Peyer's patch (tissue), 4 donors: ENCODE results near the gene RRP1B. TPM values are rescaled to one million over a fixed set of nuclear protein-coding genes. Genes with fewer than 3 reads are reported as not detected.
A peak's percentile ranks its signal among the peaks of the same experiment; 100 is the strongest.

Experiments used
- DNase-seq, 3 donors: peaks; one replicate each; pipeline ENCODE4 v3.0.0-alpha.2; 2017 to 2019
- H3K27ac ChIP-seq, 4 donors: fragments of 200-600 bp; sonication (generic); one replicate each; pipeline ENCODE4 v1.5.1; 2016 to 2019
- H3K27me3 ChIP-seq, 2 donors: fragments of 200-600 bp; sonication (generic); one replicate each; pipeline ENCODE4 v1.5.1; 2019
- H3K36me3 ChIP-seq, 3 donors: fragments of 200-600 bp; sonication (generic); one replicate each; pipeline ENCODE4 v1.5.1; 2016 to 2019
- H3K4me1 ChIP-seq, 4 donors: fragments of 200-600 bp; sonication (generic); one replicate each; pipeline ENCODE4 v1.5.1; 2016 to 2019
- H3K4me3 ChIP-seq, 4 donors: fragments of 200-600 bp; sonication (generic); 1 replicate in 3 of 4; 2 replicates in 1 of 4; pipeline ENCODE4 v1.5.1; 2016 to 2019; ENCODE audit warnings: mild to moderate bottlenecking in 1 of 4
- H3K9me3 ChIP-seq, 4 donors: fragments of 200-600 bp; sonication (generic); one replicate each; pipeline ENCODE4 v1.5.1; 2016 to 2019; ENCODE audit warnings: mild to moderate bottlenecking in 1 of 4
- CTCF ChIP-seq, 6 experiments: fragments of 450-650 bp in 4 of 6; fragments of 200-600 bp in 2 of 6; sonication (generic) in 1 of 6; IDR thresholded peaks; one replicate each; pipeline ENCODE4 v1.5.1; 2017 to 2019; ENCODE audit warnings: antibody characterized with exemption in 6 of 6, mild to moderate bottlenecking in 3 of 6, moderate library complexity in 1 of 6
- POLR2A ChIP-seq, 2 donors: fragments of 450-650 bp; IDR thresholded peaks; one replicate each; pipeline ENCODE4 v1.5.1; 2017; ENCODE audit warnings: antibody characterized with exemption in 2 of 2, mild to moderate bottlenecking in 2 of 2, moderate library complexity in 2 of 2
- small RNA-seq, 2 donors: library from RNA; depleted of rRNA; stranded (forward); fragments of <200 nt; gene quantifications; one replicate each; pipeline ENCODE3, GENCODE V24; 2016
- total RNA-seq, 4 donors: library from RNA; depleted of rRNA; stranded (reverse); fragments of >200 nt; gene quantifications; one replicate each; pipeline ENCODE4 v1.1.0, GENCODE V29; 2016

Gene RRP1B
- total RNA-seq, 4 donors from 2014 or later, result 10.7 to 28.1 (median 14.1) TPM

GRCh38 chr21:43740497-43741156 is 81.3 kb downstream of the RRP1B start:
- Histone ChIP-seq H3K27me3 (no peaks in the 10 kb centered on the region), H3K27ac (peak overlapping the region in 2 of 4 donors; percentile 65 to 76), H3K4me3 (no peak overlapping the region), H3K36me3 (peaks cover 0 to 56% (median 0%) of the 10 kb centered on the region in 3 donors), H3K9me3 (no peaks in the 10 kb centered on the region), H3K4me1 (peaks cover 0 to 26% (median 0%) of the 10 kb centered on the region in 4 donors)
- peak in 2 of 3 donors; percentile 77 to 81 for DNase-seq
- TF ChIP-seq CTCF (IDR thresholded peaks at IDR 0.05) (no peak), POLR2A (IDR thresholded peaks at IDR 0.05) (peak; percentile 22 to 28)

GRCh38 chr21:43741423-43742096 is 82.2 kb downstream of the RRP1B start:
- no peak for DNase-seq
- Histone ChIP-seq H3K36me3 (peaks cover 0 to 57% (median 0%) of the 10 kb centered on the region in 3 donors), H3K9me3 (no peaks in the 10 kb centered on the region), H3K27me3 (no peaks in the 10 kb centered on the region), H3K4me3 (no peak overlapping the region), H3K27ac (no peak overlapping the region), H3K4me1 (peaks cover 0 to 26% (median 0%) of the 10 kb centered on the region in 4 donors)
- TF ChIP-seq POLR2A (IDR thresholded peaks at IDR 0.05) (no peak), CTCF (IDR thresholded peaks at IDR 0.05) (no peak)

- no peak overlapping the region for H3K27ac ChIP-seq
- no peaks in the 10 kb centered on the region for H3K27me3 ChIP-seq
- no peaks in the 10 kb centered on the region for H3K9me3 ChIP-seq
- H3K36me3 ChIP-seq, result peaks cover 0 to 67% (median 0%) of the 10 kb centered on the region in 3 donors
- H3K4me3 ChIP-seq, result no peak overlapping the region
- no peak for TF ChIP-seq POLR2A (IDR thresholded peaks at IDR 0.05)
- TF ChIP-seq CTCF (IDR thresholded peaks at IDR 0.05), result no peak
- peaks cover 0 to 12% (median 0%) of the 10 kb centered on the region in 4 donors for H3K4me1 ChIP-seq
- no peak for DNase-seq
Observed at GRCh38 chr21:43743947-43744346, 84.6 kb downstream of the RRP1B start.

GRCh38 chr21:43744725-43745124 is 85.4 kb downstream of the RRP1B start:
- Histone ChIP-seq H3K9me3 (no peaks in the 10 kb centered on the region), H3K4me1 (peaks cover 0 to 10% (median 0%) of the 10 kb centered on the region in 4 donors), H3K4me3 (no peak overlapping the region), H3K27me3 (no peaks in the 10 kb centered on the region), H3K36me3 (peaks cover 0 to 75% (median 0%) of the 10 kb centered on the region in 3 donors), H3K27ac (no peak overlapping the region)
- no peak for DNase-seq
- no peak for TF ChIP-seq POLR2A (IDR thresholded peaks at IDR 0.05)
- no peak for TF ChIP-seq CTCF (IDR thresholded peaks at IDR 0.05)

Small RNA genes within 50 kb of the gene (small RNA-seq; reads per million reads assigned to genes)
- gene MIR6070, result 0 reads per million in 2 donors

Other genes starting within 250 kb of the RRP1B start
- 10 to 100 TPM in 3 of 4 donors, not detected in 1; 11.0 to 28.1 (median 17.3) TPM for gene SIK1, start 232.4 kb upstream of the RRP1B start, total RNA-seq
- under 1 TPM in 2 of 4 donors, not detected in 2; 0.35 to 0.67 TPM for gene HSF2BP, start 72 bp upstream of the RRP1B start, total RNA-seq
- gene PDXK, start 59.6 kb downstream of the RRP1B start, total RNA-seq, result 100 to 1,000 TPM in 3 of 4 donors, 10 to 100 TPM in 1; 83.3 to 206 (median 152) TPM
- 10 to 100 TPM in 3 of 4 donors, 1 to 10 TPM in 1; 7.4 to 16.1 (median 13.3) TPM for gene CSTB, start 116.7 kb downstream of the RRP1B start, total RNA-seq
- 10 to 100 TPM; 11.1 to 32.2 (median 12.9) TPM for gene RRP1, start 130.0 kb downstream of the RRP1B start, total RNA-seq
- gene AGPAT3, start 205.7 kb downstream of the RRP1B start, total RNA-seq, result 100 to 1,000 TPM in 3 of 4 donors, 10 to 100 TPM in 1; 63.5 to 225 (median 161) TPM